ENCODE data around the gene PHF13.
"Not testable (repeated sequence)": the region's sequence is repeated elsewhere in the genome, so short reads cannot be mapped to it uniquely, and the experiment has no call there.

DNA sequence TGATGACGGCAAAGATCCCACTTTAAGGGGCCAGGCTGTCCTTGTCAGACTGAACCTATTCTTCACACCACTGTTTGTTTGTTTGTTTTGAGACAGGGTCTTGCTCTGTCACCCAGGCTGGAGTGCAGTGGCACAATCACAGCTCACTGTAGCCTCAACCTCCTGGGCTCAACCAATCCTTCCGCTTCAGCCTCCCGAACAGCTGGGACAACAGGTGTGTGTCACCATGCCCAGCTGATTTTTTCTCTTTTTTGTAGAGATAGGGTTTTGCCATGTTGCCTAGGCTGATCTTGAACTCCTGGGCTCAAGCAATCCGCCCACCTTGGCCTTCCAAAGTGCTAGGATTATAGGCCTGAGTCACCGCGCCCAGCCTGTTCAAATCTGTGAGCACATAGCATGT, 23.2 kb downstream of the PHF13 start:
- TF ChIP-seq EZH2phosphoT487 (IDR thresholded peaks at IDR 0.05; ENCODE audit: insufficient read depth, low read depth); EZH2 (IDR thresholded peaks at IDR 0.05; ENCODE audit: insufficient read depth, poor library complexity, severe bottlenecking): not testable (repeated sequence)
